Endothelial cell of umbilical vein (primary cell): Measurements from ENCODE around the gene DHCR7.

Source experiments
- POLR2A ChIP-seq: IDR thresholded peaks from 2 replicates; pipeline ENCODE4 v1.6.1; 2012; ENCODE audit warnings: low read depth, mild to moderate bottlenecking, control low read depth, low read length
- TF ChIP-seq, protein P1 (sequence below), 2 donors: IDR thresholded peaks; 1 replicate in 1 of 2; 2 replicates in 1 of 2; pipeline ENCODE4 v1.5.1; 2011; ENCODE audit warnings: low read length in 2 of 2, mild to moderate bottlenecking in 2 of 2, moderate library complexity in 2 of 2, control low read depth in 1 of 2, inconsistent platforms in 1 of 2, low read depth in 1 of 2; ENCODE audit not compliant: insufficient read depth in 1 of 2; ENCODE audit errors: extremely low read depth in 1 of 2

DNA sequence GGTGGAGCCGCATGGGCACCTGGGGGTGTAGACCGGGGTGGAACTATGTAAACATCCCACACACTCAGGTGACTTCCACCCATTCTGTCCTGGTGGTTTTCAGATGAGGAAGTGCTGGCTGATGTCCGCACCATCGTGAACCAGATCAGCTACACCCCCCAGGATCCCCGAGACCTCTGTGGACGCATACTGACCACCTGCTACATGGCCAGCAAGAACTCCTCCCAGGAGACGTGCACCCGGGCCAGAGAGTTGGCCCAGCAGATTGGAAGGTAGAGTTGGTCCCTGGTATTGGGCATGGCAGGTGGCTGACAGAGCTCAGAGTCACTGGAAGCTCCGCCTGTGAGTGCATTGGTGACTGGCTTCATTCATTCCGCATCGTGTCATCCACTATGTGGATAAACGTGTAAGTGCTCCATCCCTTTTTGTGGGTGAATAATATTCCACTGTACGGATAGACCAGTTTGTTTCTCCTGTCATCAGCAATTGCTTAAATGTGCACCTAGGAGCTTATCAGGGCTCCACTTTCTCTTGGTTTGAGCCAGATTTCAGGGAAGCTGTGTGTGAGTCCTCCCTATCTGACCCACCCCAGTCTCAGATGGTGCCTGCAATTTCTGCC, 34.7 kb upstream of the DHCR7 start:
- TF ChIP-seq, protein P1, sequence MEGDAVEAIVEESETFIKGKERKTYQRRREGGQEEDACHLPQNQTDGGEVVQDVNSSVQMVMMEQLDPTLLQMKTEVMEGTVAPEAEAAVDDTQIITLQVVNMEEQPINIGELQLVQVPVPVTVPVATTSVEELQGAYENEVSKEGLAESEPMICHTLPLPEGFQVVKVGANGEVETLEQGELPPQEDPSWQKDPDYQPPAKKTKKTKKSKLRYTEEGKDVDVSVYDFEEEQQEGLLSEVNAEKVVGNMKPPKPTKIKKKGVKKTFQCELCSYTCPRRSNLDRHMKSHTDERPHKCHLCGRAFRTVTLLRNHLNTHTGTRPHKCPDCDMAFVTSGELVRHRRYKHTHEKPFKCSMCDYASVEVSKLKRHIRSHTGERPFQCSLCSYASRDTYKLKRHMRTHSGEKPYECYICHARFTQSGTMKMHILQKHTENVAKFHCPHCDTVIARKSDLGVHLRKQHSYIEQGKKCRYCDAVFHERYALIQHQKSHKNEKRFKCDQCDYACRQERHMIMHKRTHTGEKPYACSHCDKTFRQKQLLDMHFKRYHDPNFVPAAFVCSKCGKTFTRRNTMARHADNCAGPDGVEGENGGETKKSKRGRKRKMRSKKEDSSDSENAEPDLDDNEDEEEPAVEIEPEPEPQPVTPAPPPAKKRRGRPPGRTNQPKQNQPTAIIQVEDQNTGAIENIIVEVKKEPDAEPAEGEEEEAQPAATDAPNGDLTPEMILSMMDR (IDR thresholded peaks at IDR 0.05; ENCODE audit: extremely low read depth in 1 of 2, insufficient read depth in 1 of 2, low read depth in 1 of 2, low read length in 2 of 2) = no peak
- TF ChIP-seq POLR2A = no peak
